Measurements from ENCODE around the gene TYMS.
A peak's percentile ranks its signal among the peaks of the same experiment; 100 is the strongest.

The TYMS gene

GRCh38 chr18:647304-647703, 10.1 kb upstream of the TYMS start:
- no peak for DNase-seq (ENCODE audit: low read depth)

- DNase-seq (ENCODE audit: low read depth), result no peak
Measured at GRCh38 chr18:649341-649740, 8.1 kb upstream of the TYMS start.

- no peak for DNase-seq (ENCODE audit: low read depth)
Measured at GRCh38 chr18:650428-650858, 7.0 kb upstream of the TYMS start.

GRCh38 chr18:652131-652530, 5.3 kb upstream of the TYMS start:
- DNase-seq (ENCODE audit: low read depth), result no peak

GRCh38 chr18:653512-653911, 3.9 kb upstream of the TYMS start:
- DNase-seq (ENCODE audit: low read depth), result no peak

- DNase-seq (ENCODE audit: low read depth), result no peak
Measured at GRCh38 chr18:654601-655000, 2.9 kb upstream of the TYMS start.

- no peak for DNase-seq (ENCODE audit: low read depth)
Measured at GRCh38 chr18:655445-655844, 2.0 kb upstream of the TYMS start.

- DNase-seq (ENCODE audit: low read depth), result peak; percentile 38
Measured at GRCh38 chr18:658001-658946, 821 bp downstream of the TYMS start.

- no peak for DNase-seq (ENCODE audit: low read depth)
Measured at GRCh38 chr18:658947-659533, 1.6 kb downstream of the TYMS start.

GRCh38 chr18:659597-659996, 2.1 kb downstream of the TYMS start:
- no peak for DNase-seq (ENCODE audit: low read depth)

- no peak for DNase-seq (ENCODE audit: low read depth)
Measured at GRCh38 chr18:662197-662596, 4.7 kb downstream of the TYMS start.

GRCh38 chr18:666177-666576, 8.7 kb downstream of the TYMS start:
- no peak for DNase-seq (ENCODE audit: low read depth)

- DNase-seq (ENCODE audit: low read depth), result no peak
Measured at GRCh38 chr18:666628-667027, 9.2 kb downstream of the TYMS start.

GRCh38 chr18:668260-668659, 10.8 kb downstream of the TYMS start:
- DNase-seq (ENCODE audit: low read depth), result no peak

GRCh38 chr18:669077-669476, 11.6 kb downstream of the TYMS start:
- no peak for DNase-seq (ENCODE audit: low read depth)

- DNase-seq (ENCODE audit: low read depth), result no peak
Measured at GRCh38 chr18:670522-670921, 13.1 kb downstream of the TYMS start.

GRCh38 chr18:671405-671804, 14.0 kb downstream of the TYMS start:
- no peak for DNase-seq (ENCODE audit: low read depth)

GRCh38 chr18:673317-673716, 15.9 kb downstream of the TYMS start:
- no peak for DNase-seq (ENCODE audit: low read depth)

- no peak for DNase-seq (ENCODE audit: low read depth)
Measured at GRCh38 chr18:673769-674168, 16.3 kb downstream of the TYMS start.

GRCh38 chr18:675307-675706, 17.9 kb downstream of the TYMS start:
- DNase-seq (ENCODE audit: low read depth), result no peak

- DNase-seq (ENCODE audit: low read depth), result no peak
Measured at GRCh38 chr18:676069-676468, 18.6 kb downstream of the TYMS start.

- no peak for DNase-seq (ENCODE audit: low read depth)
Measured at GRCh38 chr18:676736-677135, 19.3 kb downstream of the TYMS start.

- no peak for DNase-seq (ENCODE audit: low read depth)
Measured at GRCh38 chr18:677145-677544, 19.7 kb downstream of the TYMS start.

- no peak for DNase-seq (ENCODE audit: low read depth)
Measured at GRCh38 chr18:677951-678381, 20.5 kb downstream of the TYMS start.
